Mesothelial cell of epicardium (in vitro differentiated cells): ENCODE measurements around the gene AHCYL2. TPM values are rescaled to one million over a fixed set of nuclear protein-coding genes. Genes with fewer than 3 reads are reported as not detected.
"Not testable (repeated sequence)": the region's sequence is repeated elsewhere in the genome, so short reads cannot be mapped to it uniquely, and the experiment has no call there.

Source experiments
- DNase-seq, 2 experiments: peaks; one replicate each; pipeline ENCODE4 v3.0.0; 2021; ENCODE audit warnings: low spot score in 2 of 2; ENCODE audit not compliant: unreplicated experiment in 2 of 2
- H3K27ac Mint-ChIP-seq: 2 replicates; pipeline ENCODE4 v1.8.0; 2021; ENCODE audit warnings: mixed read lengths
- H3K27me3 Mint-ChIP-seq: 2 replicates; pipeline ENCODE4 v1.8.0; 2021; ENCODE audit warnings: low read depth, mixed read lengths
- H3K36me3 Mint-ChIP-seq: 2 replicates; pipeline ENCODE4 v1.8.0; 2021; ENCODE audit warnings: mixed read lengths
- H3K4me1 Mint-ChIP-seq: 2 replicates; pipeline ENCODE4 v1.8.0; 2021; ENCODE audit warnings: mixed read lengths
- H3K4me3 Mint-ChIP-seq: 2 replicates; pipeline ENCODE4 v1.8.0; 2021; ENCODE audit warnings: mild to moderate bottlenecking, moderate library complexity, mixed read lengths
- H3K9me3 Mint-ChIP-seq: 2 replicates; pipeline ENCODE4 v1.8.0; 2021; ENCODE audit warnings: mixed read lengths
- CTCF ChIP-seq: fragments of 200-600 bp; sonication (generic); IDR thresholded peaks from one replicate; pipeline ENCODE4 v1.5.0; 2021; ENCODE audit warnings: antibody characterized with exemption; ENCODE audit not compliant: unreplicated experiment
- total RNA-seq: library from RNA; stranded (reverse); gene quantifications from 3 replicates; pipeline ENCODE4 v1.2.1, GENCODE V29; 2021

Gene AHCYL2
- total RNA-seq, 1 donor from 2014 or later, result 22.8 TPM

DNA sequence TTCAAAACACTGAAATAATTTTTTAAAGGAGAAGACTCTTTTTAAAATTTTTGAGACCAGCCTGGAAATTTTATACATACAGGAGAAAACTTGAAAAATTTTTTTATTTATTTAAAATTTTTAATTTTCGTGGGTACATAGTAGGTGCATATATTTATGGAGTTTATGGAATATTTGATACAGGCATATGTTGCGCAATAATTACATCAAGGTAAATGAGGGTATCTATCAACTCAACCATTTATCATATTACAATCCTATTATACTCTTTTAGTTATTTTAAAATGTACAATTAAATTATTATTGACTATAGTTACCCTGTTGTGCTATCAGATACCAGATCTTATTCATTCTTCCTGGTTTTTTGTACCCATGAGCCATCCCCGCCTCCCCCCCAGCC lies 75.1 kb downstream of the AHCYL2 start:
- no peak for DNase-seq
- peaks cover 4% of the 10 kb centered on the region for H3K4me1 Mint-ChIP-seq
- no peak overlapping the region for H3K27ac Mint-ChIP-seq
- TF ChIP-seq CTCF, result no peak
- H3K27me3 Mint-ChIP-seq, result no peaks in the 10 kb centered on the region
- H3K36me3 Mint-ChIP-seq, result peaks cover 34% of the 10 kb centered on the region
- peaks cover 40% of the 10 kb centered on the region for H3K9me3 Mint-ChIP-seq
- H3K4me3 Mint-ChIP-seq, result no peak overlapping the region

DNA sequence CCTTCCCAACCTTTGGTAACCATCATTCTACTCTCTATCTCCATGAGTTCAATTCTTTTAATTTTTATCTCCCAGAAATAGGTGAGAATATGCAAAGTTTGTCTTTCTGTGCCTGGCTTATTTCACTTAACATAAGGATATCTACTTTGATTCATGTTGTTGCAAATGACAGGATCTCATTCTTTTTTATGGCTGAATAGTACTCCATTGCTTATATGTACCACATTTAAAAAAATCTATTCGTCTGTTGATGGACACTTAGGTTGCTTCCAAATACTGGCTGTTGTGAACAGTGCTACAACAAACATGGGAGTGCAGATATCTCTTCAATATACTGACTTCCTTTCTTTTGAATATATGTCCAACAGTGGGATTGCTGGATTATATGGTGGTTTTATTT lies 75.5 kb downstream of the AHCYL2 start:
- H3K27ac Mint-ChIP-seq, H3K27me3 Mint-ChIP-seq, DNase-seq, H3K4me3 Mint-ChIP-seq, H3K4me1 Mint-ChIP-seq: not testable (repeated sequence)
- Mint-ChIP-seq H3K9me3 (peaks cover 41% of the 10 kb centered on the region), H3K36me3 (peaks cover 34% of the 10 kb centered on the region)

DNA sequence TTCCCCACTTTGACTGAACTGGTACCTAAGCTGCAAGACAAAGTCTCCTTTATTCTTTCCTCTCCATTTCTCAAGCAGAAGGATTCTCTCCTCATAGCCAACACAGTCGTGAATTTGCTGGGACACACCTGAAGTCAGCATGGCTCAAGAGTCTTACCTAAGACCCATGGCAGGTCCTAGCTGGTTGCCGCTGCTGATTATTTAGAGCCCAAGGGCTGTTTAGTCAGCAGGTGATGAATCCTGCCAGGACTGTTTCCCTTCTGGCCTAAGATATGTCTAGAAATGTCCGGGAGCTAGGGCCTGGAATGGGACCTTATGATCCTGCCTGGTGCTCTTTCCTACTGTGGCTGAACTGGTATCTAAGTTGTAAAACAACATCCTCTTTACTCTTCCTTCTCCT lies 82.8 kb downstream of the AHCYL2 start:
- H3K9me3 Mint-ChIP-seq, result peaks cover 33% of the 10 kb centered on the region
- no peaks in the 10 kb centered on the region for H3K27me3 Mint-ChIP-seq
- H3K27ac Mint-ChIP-seq, result no peak overlapping the region
- no peak for DNase-seq
- H3K4me3 Mint-ChIP-seq, result no peak overlapping the region
- no peak for TF ChIP-seq CTCF
- H3K4me1 Mint-ChIP-seq, result no peaks in the 10 kb centered on the region
- H3K36me3 Mint-ChIP-seq, result peaks cover 28% of the 10 kb centered on the region

DNA sequence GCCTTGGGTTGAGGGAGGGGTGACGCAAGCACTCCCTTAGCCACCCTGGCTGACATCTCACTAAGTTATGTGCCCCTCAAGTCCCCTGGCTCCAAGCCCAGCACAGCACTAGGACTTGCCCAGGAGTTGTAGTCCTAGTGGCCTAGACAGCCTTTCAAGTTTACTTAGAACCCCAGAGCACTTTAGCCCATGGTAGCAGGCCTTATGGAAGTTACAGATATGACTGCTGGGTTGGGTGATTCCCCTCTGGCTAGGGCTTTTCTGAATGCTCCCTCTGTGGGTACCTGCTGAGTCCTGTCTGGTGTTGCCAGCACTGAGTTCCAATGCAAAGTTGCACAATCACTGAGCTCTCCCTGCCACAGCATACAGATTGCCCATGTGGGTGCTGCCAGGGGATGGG lies 83.2 kb downstream of the AHCYL2 start:
- Mint-ChIP-seq H3K9me3 (peaks cover 30% of the 10 kb centered on the region), H3K27ac (no peak overlapping the region), H3K36me3 (peaks cover 26% of the 10 kb centered on the region), H3K4me1 (no peaks in the 10 kb centered on the region), H3K4me3 (no peak overlapping the region), H3K27me3 (no peaks in the 10 kb centered on the region)
- no peak for DNase-seq
- TF ChIP-seq CTCF, result no peak

DNA sequence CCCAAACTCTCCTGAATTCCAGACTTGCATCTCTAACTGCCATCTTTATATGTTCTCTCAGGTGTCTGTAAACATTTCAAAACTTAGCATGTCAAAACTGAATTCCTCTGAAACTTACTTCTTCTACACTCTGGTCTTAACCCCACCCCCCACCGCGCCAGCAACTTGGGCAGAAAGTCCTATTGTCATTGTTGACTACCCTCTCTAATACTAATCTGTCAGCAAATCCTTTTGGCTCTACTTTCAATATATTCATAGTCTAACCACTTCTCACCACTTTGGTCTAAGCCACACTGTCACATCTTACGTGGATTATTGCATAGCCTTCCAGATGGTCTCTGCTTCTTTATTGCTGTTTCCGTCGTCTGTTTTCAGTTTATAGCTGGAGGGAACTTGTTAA lies 86.6 kb downstream of the AHCYL2 start:
- DNase-seq, result no peak
- H3K27ac Mint-ChIP-seq, result no peak overlapping the region
- H3K4me1 Mint-ChIP-seq, result peaks cover 3% of the 10 kb centered on the region
- no peak for TF ChIP-seq CTCF
- H3K4me3 Mint-ChIP-seq, result no peak overlapping the region
- H3K9me3 Mint-ChIP-seq, result peaks cover 6% of the 10 kb centered on the region
- no peaks in the 10 kb centered on the region for H3K27me3 Mint-ChIP-seq
- H3K36me3 Mint-ChIP-seq, result peaks cover 6% of the 10 kb centered on the region

- TF ChIP-seq CTCF, result no peak
- H3K4me1 Mint-ChIP-seq, result peaks cover 3% of the 10 kb centered on the region
- no peak overlapping the region for H3K27ac Mint-ChIP-seq
- no peak overlapping the region for H3K4me3 Mint-ChIP-seq
- H3K36me3 Mint-ChIP-seq, result peaks cover 6% of the 10 kb centered on the region
- H3K27me3 Mint-ChIP-seq, result no peaks in the 10 kb centered on the region
- no peak for DNase-seq
- peaks cover 6% of the 10 kb centered on the region for H3K9me3 Mint-ChIP-seq
Observed at GRCh38 chr7:129313282-129313681, 88.5 kb downstream of the AHCYL2 start.
